Panc1 (cell line): ENCODE results near the gene HADHB. TPM values are rescaled to one million over a fixed set of nuclear protein-coding genes. Genes with fewer than 3 reads are reported as not detected.

Experiments
- ATAC-seq: fragments of 200-7000 bp; cut with Tn5 transposase; 2 replicates; pipeline ENCODE4 v1.9.1; 2020; ENCODE audit warnings: mild to moderate bottlenecking, moderate library complexity
- BruUV-seq: library from RNA; stranded (reverse); fragments of 400-500 nt; replicated peaks from 2 replicates; lab custom pipeline; 2021; lab: Mats Ljungman, UMichigan
- CTCF ChIA-PET: fragments of 300-600 bp; sonication (Branson Sonifier 250); formaldehyde crosslinking; loops from one replicate; lab custom pipeline; 2022; ENCODE audit warnings: antibody characterized with exemption; lab: Charles Lee
- POLR2A ChIA-PET: fragments of 300-600 bp; sonication (Branson Sonifier 250); formaldehyde crosslinking; loops from one replicate; lab custom pipeline; 2022; ENCODE audit warnings: antibody characterized with exemption; lab: Charles Lee
- DNase-seq: peaks from one replicate; pipeline ENCODE4 v3.0.0-alpha.2; 2010; ENCODE audit warnings: low read depth, low spot score
- H3K27ac ChIP-seq: 2 replicates; pipeline ENCODE4 v1.5.1; 2011; ENCODE audit warnings: mild to moderate bottlenecking, low read length, inconsistent platforms
- H3K27me3 ChIP-seq: fragments of 200-500 bp; sonication (Bioruptor generic); 2 replicates; pipeline ENCODE4 v1.6.0; 2014; ENCODE audit warnings: low read length, inconsistent platforms; ENCODE audit not compliant: control insufficient read depth, insufficient read depth
- H3K36me3 ChIP-seq: fragments of 200-500 bp; sonication (Bioruptor generic); 2 replicates; pipeline ENCODE4 v1.5.1; 2014; ENCODE audit warnings: inconsistent platforms, mild to moderate bottlenecking, low read length, moderate library complexity; ENCODE audit not compliant: control insufficient read depth, insufficient read depth
- H3K4me1 ChIP-seq: 2 replicates; pipeline ENCODE4 v1.5.1; 2011; ENCODE audit warnings: inconsistent platforms, mild to moderate bottlenecking, low read length, moderate library complexity; ENCODE audit not compliant: control insufficient read depth, insufficient read depth
- H3K4me3 ChIP-seq, 2 experiments: 2 replicates each; pipeline ENCODE4 v1.5.1; 2011 to 2012; ENCODE audit warnings: low read depth in 2 of 2, low read length in 2 of 2, mild to moderate bottlenecking in 2 of 2, inconsistent platforms in 1 of 2, moderate library complexity in 1 of 2
- H3K9me3 ChIP-seq: fragments of 200-500 bp; sonication (Bioruptor generic); 2 replicates; pipeline ENCODE4 v1.5.1; 2014; ENCODE audit warnings: low read depth, mild to moderate bottlenecking, inconsistent platforms, low read length, moderate library complexity; ENCODE audit not compliant: control insufficient read depth, insufficient read depth
- CTCF ChIP-seq: fragments of 450-650 bp; IDR thresholded peaks from 2 replicates; pipeline ENCODE4 v1.5.1; 2017; ENCODE audit warnings: mild to moderate bottlenecking
- POLR2AphosphoS5 ChIP-seq: IDR thresholded peaks from 2 replicates; pipeline ENCODE4 v1.6.1; 2012; ENCODE audit warnings: mild to moderate bottlenecking, low read depth, low read length, moderate library complexity
- REST ChIP-seq, 2 experiments: IDR thresholded peaks; 2 replicates each; pipeline ENCODE4 v1.6.1; 2011 to 2012; ENCODE audit warnings: low read depth in 2 of 2, control low read depth in 1 of 2, low read length in 1 of 2, mild to moderate bottlenecking in 1 of 2, moderate library complexity in 1 of 2; ENCODE audit not compliant: insufficient read depth in 1 of 2
- SIN3A ChIP-seq: IDR thresholded peaks from 2 replicates; pipeline ENCODE4 v1.6.1; 2012; ENCODE audit warnings: low read depth, mild to moderate bottlenecking, low read length, moderate library complexity, borderline replicate concordance; ENCODE audit not compliant: insufficient read depth
- TCF7L2 ChIP-seq: IDR thresholded peaks from 2 replicates; pipeline ENCODE4 v1.6.1; 2011; ENCODE audit warnings: mild to moderate bottlenecking, low read depth, low read length, inconsistent platforms
- in situ Hi-C: cut with HindIII; loops from 2 replicates; pipeline ENCODE4 v1.10.0; 2016; ENCODE audit warnings: low sequenced_read_pairs, low pct_unique_long_range_greater_than_20kb
- intact Hi-C: fragments of 100-400 bp; cut with micrococcal nuclease; formaldehyde crosslinking; loops from one replicate; pipeline ENCODE4 v1.10.0; 2022; ENCODE audit not compliant: unreplicated experiment
- total RNA-seq: library from RNA; stranded (reverse); gene quantifications from one replicate; pipeline ENCODE4 v1.2.1, GENCODE V29; 2021; ENCODE audit not compliant: unreplicated experiment

HADHB gene
- total RNA-seq, 1 experiment from 2014 or later, result 106 TPM

- CTCF ChIA-PET, result no interaction called here
- intact Hi-C loops (no loop called here), in situ Hi-C loops (no loop called here)
- TF ChIP-seq REST (IDR thresholded peaks at IDR 0.05; ENCODE audit: insufficient read depth in 1 of 2, low read depth in 2 of 2, low read length in 1 of 2), result no peak
- no peak for TF ChIP-seq TCF7L2
- TF ChIP-seq POLR2AphosphoS5, result no peak
- TF ChIP-seq CTCF, result no peak
- no peak for TF ChIP-seq SIN3A
- no peak overlapping the region for H3K4me3 ChIP-seq
- ATAC-seq (no peak), DNase-seq (no peak)
- H3K27ac ChIP-seq, result no peak overlapping the region
- H3K27me3 ChIP-seq, result no peaks in the 10 kb centered on the region
- H3K4me1 ChIP-seq, result no peaks in the 10 kb centered on the region
- BruUV-seq, result no TSS peak
- POLR2A ChIA-PET, result no interaction called here
- 0 out of 2 replicates have a peak, but pooled peaks cover 5% of the 10 kb centered on the region for H3K9me3 ChIP-seq
- peaks cover 12% of the 10 kb centered on the region for H3K36me3 ChIP-seq
Observed at GRCh38 chr2:26223018-26223417, 21.7 kb upstream of the HADHB start.

- intact Hi-C loops (no loop called here), in situ Hi-C loops (no loop called here)
- CTCF ChIA-PET, result no interaction called here
- H3K27ac ChIP-seq, result no peak overlapping the region
- peaks cover 14% of the 10 kb centered on the region for H3K36me3 ChIP-seq
- TSS peak; percentile 11 for BruUV-seq
- no peaks in the 10 kb centered on the region for H3K4me1 ChIP-seq
- 0 out of 2 replicates have a peak, but pooled peaks cover 5% of the 10 kb centered on the region for H3K9me3 ChIP-seq
- H3K27me3 ChIP-seq, result no peaks in the 10 kb centered on the region
- no peak overlapping the region for H3K4me3 ChIP-seq
- ATAC-seq (no peak), DNase-seq (no peak)
- TF ChIP-seq REST (IDR thresholded peaks at IDR 0.05; ENCODE audit: insufficient read depth in 1 of 2, low read depth in 2 of 2, low read length in 1 of 2) (no peak), SIN3A (no peak)
- POLR2A ChIA-PET, result no interaction called here
Observed at GRCh38 chr2:26224095-26224494, 20.6 kb upstream of the HADHB start.
